Right atrium auricular region (tissue), 2 donors: Measurements from ENCODE around the gene KIAA0825. TPM values are rescaled to one million over a fixed set of nuclear protein-coding genes. Genes with fewer than 3 reads are reported as not detected.

Experiments used
- DNase-seq: peaks from one replicate; pipeline ENCODE4 v3.0.0-alpha.2; 2019; ENCODE audit warnings: low spot score
- H3K27ac ChIP-seq, 2 donors: fragments of 200-600 bp; sonication (generic); 1 replicate in 1 of 2; 2 replicates in 1 of 2; pipeline ENCODE4 v1.5.1; 2016 to 2019
- H3K27me3 ChIP-seq, 2 donors: fragments of 200-600 bp; sonication (generic); one replicate each; pipeline versions ENCODE4 v1.5.1 to v1.6.0; 2017 to 2019
- H3K36me3 ChIP-seq: fragments of 200-600 bp; sonication (generic); one replicate; pipeline ENCODE4 v1.5.1; 2016
- H3K4me1 ChIP-seq, 2 donors: fragments of 200-600 bp; sonication (generic); one replicate each; pipeline versions ENCODE4 v1.5.1 to v1.6.0; 2017 to 2019
- H3K4me3 ChIP-seq, 2 donors: fragments of 200-600 bp; sonication (generic); 1 replicate in 1 of 2; 2 replicates in 1 of 2; pipeline ENCODE4 v1.5.1; 2017 to 2019; ENCODE audit warnings: mild to moderate bottlenecking in 1 of 2, moderate library complexity in 1 of 2
- H3K9me3 ChIP-seq, 2 donors: fragments of 200-600 bp; sonication (generic); one replicate each; pipeline ENCODE4 v1.5.1; 2019
- total RNA-seq, 2 donors: library from RNA; depleted of rRNA; stranded (reverse); fragments of >200 nt; gene quantifications; one replicate each; pipeline ENCODE4 v1.1.0, GENCODE V29; 2016
- TF ChIP-seq, protein P1 (sequence below), 2 donors: fragments of 200-600 bp; sonication (generic); IDR thresholded peaks; one replicate each; pipeline ENCODE4 v1.5.1; 2019; ENCODE audit warnings: antibody characterized with exemption in 2 of 2

KIAA0825 gene
- total RNA-seq, 2 donors from 2014 or later: 2.4 to 4.3 TPM

DNA sequence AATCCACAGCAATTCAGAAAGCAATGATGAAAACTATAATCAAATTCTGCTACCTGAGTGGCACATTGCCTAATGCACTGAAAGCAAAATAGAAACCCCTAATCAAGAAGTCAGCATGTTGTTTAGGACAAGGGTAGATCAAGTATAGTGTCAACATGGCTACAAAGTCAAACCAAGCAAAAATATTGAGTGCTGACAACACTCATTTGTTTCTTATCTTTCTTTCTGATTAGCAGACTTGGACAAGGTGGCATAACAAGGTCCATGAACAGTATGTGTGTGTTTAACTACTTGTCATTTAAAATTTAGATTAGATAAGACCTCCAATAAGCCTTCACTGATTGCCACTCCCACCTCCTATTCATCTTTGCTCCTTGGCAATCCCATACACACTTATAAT lies 332.4 kb downstream of the KIAA0825 start:
- Histone ChIP-seq H3K4me3 (no peak overlapping the region), H3K36me3 (no peaks in the 10 kb centered on the region), H3K27me3 (no peaks in the 10 kb centered on the region), H3K27ac (no peak overlapping the region), H3K4me1 (no peaks in the 10 kb centered on the region), H3K9me3 (no peaks in the 10 kb centered on the region)
- no peak for DNase-seq
- TF ChIP-seq, protein P1, sequence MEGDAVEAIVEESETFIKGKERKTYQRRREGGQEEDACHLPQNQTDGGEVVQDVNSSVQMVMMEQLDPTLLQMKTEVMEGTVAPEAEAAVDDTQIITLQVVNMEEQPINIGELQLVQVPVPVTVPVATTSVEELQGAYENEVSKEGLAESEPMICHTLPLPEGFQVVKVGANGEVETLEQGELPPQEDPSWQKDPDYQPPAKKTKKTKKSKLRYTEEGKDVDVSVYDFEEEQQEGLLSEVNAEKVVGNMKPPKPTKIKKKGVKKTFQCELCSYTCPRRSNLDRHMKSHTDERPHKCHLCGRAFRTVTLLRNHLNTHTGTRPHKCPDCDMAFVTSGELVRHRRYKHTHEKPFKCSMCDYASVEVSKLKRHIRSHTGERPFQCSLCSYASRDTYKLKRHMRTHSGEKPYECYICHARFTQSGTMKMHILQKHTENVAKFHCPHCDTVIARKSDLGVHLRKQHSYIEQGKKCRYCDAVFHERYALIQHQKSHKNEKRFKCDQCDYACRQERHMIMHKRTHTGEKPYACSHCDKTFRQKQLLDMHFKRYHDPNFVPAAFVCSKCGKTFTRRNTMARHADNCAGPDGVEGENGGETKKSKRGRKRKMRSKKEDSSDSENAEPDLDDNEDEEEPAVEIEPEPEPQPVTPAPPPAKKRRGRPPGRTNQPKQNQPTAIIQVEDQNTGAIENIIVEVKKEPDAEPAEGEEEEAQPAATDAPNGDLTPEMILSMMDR (IDR thresholded peaks at IDR 0.05): no peak

DNA sequence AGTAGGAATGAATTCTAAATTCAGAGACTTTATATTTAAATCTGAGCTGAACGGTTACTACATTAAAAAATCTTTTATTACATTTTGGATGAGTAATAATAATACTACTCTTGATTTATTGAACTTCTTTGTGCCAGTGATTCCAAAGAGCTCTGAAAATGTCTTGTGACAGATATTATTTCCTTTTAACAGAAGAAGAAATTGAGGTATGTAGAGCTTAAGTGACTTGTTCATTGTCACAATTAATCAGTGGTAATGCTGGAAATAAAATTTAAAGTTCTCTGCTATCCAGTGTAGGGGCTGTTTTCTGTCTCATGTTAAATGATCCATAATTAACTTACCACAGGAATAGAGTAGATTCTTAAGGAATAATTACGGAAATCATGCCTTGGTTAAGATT lies 335.3 kb downstream of the KIAA0825 start:
- DNase-seq: no peak
- H3K27me3 ChIP-seq: no peaks in the 10 kb centered on the region
- H3K4me1 ChIP-seq: no peaks in the 10 kb centered on the region
- no peak overlapping the region for H3K4me3 ChIP-seq
- no peak overlapping the region for H3K27ac ChIP-seq
- TF ChIP-seq, protein P1 (IDR thresholded peaks at IDR 0.05): no peak
- H3K9me3 ChIP-seq: no peaks in the 10 kb centered on the region
- no peaks in the 10 kb centered on the region for H3K36me3 ChIP-seq

DNA sequence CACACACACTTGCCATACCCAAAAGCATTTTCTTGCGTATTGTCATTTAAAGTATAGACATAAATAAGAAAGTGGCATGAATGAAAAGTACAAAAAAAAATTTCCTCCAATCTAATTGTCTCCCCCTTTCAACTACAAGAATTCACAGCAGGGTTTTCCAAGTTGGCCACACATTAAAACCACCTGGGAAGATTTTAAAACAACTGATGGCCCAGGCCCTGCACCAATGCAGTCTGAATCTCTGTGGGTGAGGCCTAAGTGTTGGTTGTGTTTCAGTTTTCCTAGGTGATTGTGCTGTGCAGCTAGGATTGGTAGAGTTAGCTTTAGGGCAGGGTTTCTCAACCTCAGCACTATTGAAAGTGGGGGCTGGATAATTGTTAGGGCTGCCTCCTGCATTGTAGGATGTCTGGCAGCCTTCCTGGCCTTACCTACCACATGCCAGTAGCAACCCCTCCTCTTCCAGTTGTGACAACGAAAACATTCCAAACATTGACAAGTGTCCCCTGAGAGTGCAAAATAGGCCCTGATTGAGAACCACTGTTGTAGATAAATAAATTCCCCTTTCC lies 337.1 kb downstream of the KIAA0825 start:
- Histone ChIP-seq H3K27ac (no peak overlapping the region), H3K9me3 (no peaks in the 10 kb centered on the region), H3K4me1 (no peaks in the 10 kb centered on the region), H3K4me3 (no peak overlapping the region), H3K27me3 (no peaks in the 10 kb centered on the region), H3K36me3 (no peaks in the 10 kb centered on the region)
- DNase-seq: no peak
- TF ChIP-seq, protein P1 (IDR thresholded peaks at IDR 0.05): no peak

DNA sequence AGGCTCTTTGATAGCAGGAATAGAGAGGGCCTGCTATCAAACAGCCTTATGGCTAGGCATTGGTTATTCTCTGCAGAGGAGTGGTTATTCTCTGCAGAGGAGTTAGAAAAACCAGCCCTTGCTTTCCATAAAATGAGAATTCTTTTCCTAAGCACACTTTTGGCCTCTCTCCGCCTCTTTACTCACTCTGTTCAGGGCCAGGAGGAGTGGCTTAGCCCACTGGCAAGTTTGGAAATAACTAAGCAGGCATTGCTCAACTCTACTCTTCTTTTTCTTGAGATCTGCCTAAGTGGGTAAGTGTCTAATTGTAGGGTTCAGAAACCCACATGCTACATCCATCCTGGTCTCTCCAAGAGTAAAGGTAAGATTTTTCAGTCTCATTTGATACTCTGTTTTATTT lies 341.7 kb downstream of the KIAA0825 start:
- no peak for DNase-seq
- H3K27me3 ChIP-seq: no peaks in the 10 kb centered on the region
- TF ChIP-seq, protein P1 (IDR thresholded peaks at IDR 0.05): no peak
- H3K4me3 ChIP-seq: no peak overlapping the region
- no peak overlapping the region for H3K27ac ChIP-seq
- H3K36me3 ChIP-seq: no peaks in the 10 kb centered on the region
- no peaks in the 10 kb centered on the region for H3K9me3 ChIP-seq
- no peaks in the 10 kb centered on the region for H3K4me1 ChIP-seq

DNA sequence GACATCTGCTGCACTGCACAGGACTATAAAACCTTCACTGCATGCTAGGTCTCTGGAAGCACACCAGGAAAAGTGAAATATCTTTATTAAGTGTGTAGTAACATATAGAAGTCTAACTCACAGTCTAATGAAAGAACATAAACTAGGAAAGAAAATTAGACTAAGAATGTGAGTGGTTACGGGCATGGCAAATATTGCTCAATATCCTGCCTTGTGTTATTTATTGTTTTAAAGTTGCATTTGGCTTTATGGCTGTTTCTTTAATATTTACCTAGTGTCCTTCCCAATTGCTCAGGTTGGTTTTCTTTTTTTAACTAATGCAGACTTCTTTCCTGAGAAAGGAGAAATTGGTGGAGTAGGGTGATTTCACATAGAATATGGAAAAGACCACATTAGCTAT lies 342.4 kb downstream of the KIAA0825 start:
- DNase-seq: no peak
- Histone ChIP-seq H3K27me3 (no peaks in the 10 kb centered on the region), H3K27ac (no peak overlapping the region), H3K9me3 (no peaks in the 10 kb centered on the region), H3K4me3 (no peak overlapping the region), H3K4me1 (no peaks in the 10 kb centered on the region), H3K36me3 (no peaks in the 10 kb centered on the region)
- TF ChIP-seq, protein P1 (IDR thresholded peaks at IDR 0.05): no peak

DNA sequence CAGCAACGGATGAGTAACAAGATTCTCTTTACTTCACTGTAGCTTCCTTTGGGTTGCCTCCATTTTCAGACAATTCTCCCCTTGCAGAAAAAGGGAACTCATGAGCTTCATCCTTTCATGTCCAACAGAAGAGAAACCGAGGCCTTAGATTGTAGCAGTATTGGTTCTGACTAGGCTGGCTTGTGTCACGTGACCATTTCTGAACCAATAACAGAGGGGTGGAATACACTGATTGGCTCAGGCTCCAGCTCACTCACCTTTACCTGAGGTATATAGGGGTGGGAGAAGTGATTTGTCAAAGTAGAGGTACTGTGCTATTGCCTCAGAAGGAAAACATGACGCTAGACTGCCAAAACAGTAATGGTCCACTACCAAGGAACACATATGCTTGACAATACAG lies 343.7 kb downstream of the KIAA0825 start:
- TF ChIP-seq, protein P1 (IDR thresholded peaks at IDR 0.05): no peak
- Histone ChIP-seq H3K36me3 (no peaks in the 10 kb centered on the region), H3K27me3 (no peaks in the 10 kb centered on the region), H3K4me1 (no peaks in the 10 kb centered on the region), H3K27ac (no peak overlapping the region), H3K9me3 (peaks cover 4 to 8% of the 10 kb centered on the region in 2 donors), H3K4me3 (no peak overlapping the region)
- DNase-seq: no peak
